Sigmoid colon (tissue), 7 donors: ENCODE results near the gene SYNGAP1. TPM values are rescaled to one million over a fixed set of nuclear protein-coding genes. Genes with fewer than 3 reads are reported as not detected.

Experiments used
- DNase-seq: peaks from one replicate; pipeline ENCODE4 v3.0.0-alpha.2; 2019
- H3K27ac ChIP-seq, 4 donors: fragments of 200-600 bp; sonication (generic); one replicate each; pipeline ENCODE4 v1.5.1; 2016 to 2019; ENCODE audit warnings: mild to moderate bottlenecking in 1 of 4
- H3K27me3 ChIP-seq, 3 donors: fragments of 200-600 bp; sonication (generic); one replicate each; pipeline ENCODE4 v1.5.1; 2019; ENCODE audit warnings: mild to moderate bottlenecking in 1 of 3
- H3K36me3 ChIP-seq, 4 donors: fragments of 200-600 bp; sonication (generic); one replicate each; pipeline ENCODE4 v1.5.1; 2016 to 2019
- H3K4me1 ChIP-seq, 4 donors: fragments of 200-600 bp; sonication (generic); one replicate each; pipeline ENCODE4 v1.5.1; 2017 to 2019
- H3K4me3 ChIP-seq, 4 donors: fragments of 200-600 bp; sonication (generic); one replicate each; pipeline ENCODE4 v1.5.1; 2017 to 2019; ENCODE audit warnings: mild to moderate bottlenecking in 2 of 4, moderate library complexity in 1 of 4
- H3K9me3 ChIP-seq, 4 donors: fragments of 200-600 bp in 3 of 4; sonication (generic) in 3 of 4; one replicate each; pipeline versions ENCODE4 v1.5.1 to v1.6.1; 2013 to 2019
- CTCF ChIP-seq, 4 experiments: fragments of 450-650 bp in 3 of 4; fragments of 200-600 bp in 1 of 4; IDR thresholded peaks; one replicate each; pipeline ENCODE4 v1.5.1; 2016 to 2019; ENCODE audit warnings: antibody characterized with exemption in 4 of 4, mild to moderate bottlenecking in 3 of 4, moderate library complexity in 2 of 4
- EP300 ChIP-seq, 4 donors: sonication (generic); formaldehyde crosslinking; IDR thresholded peaks; one replicate each; pipeline ENCODE4 v1.6.1; 2017; ENCODE audit warnings: antibody characterized with exemption in 4 of 4
- POLR2A ChIP-seq, 2 donors: fragments of 450-650 bp; IDR thresholded peaks; one replicate each; pipeline ENCODE4 v1.6.1; 2016; ENCODE audit warnings: antibody characterized with exemption in 2 of 2, mild to moderate bottlenecking in 2 of 2, moderate library complexity in 2 of 2
- POLR2AphosphoS5 ChIP-seq, 4 donors: sonication (generic); formaldehyde crosslinking; IDR thresholded peaks; one replicate each; pipeline ENCODE4 v1.6.1; 2017; ENCODE audit warnings: antibody characterized with exemption in 4 of 4
- WGBS, 2 donors: extraction: QIAGEN DNeasy Blood & Tissue Kit; methylation state at CpG; one replicate each; pipeline ENCODE4 v1.1.7; 2013; 5-methylcytosine and 5-hydroxymethylcytosine counted together
- intact Hi-C: fragments of 100-400 bp; cut with DNase I; formaldehyde crosslinking; loops from one replicate; pipeline ENCODE4 v1.15.1; 2023
- polyA plus RNA-seq, 3 donors: library from polyadenylated mRNA; stranded (reverse); fragments of 200-250 nt; gene quantifications; one replicate each; pipeline ENCODE4 v1.2.3, GENCODE V29; 2013
- total RNA-seq, 4 donors: library from RNA; depleted of rRNA; stranded (reverse); fragments of >200 nt; gene quantifications; one replicate each; pipeline ENCODE4 v1.1.0, GENCODE V29; 2016
- donor health status: healthy with polysubstance abuse.
- donor health status: Bipolar disorder and iron deficiency.
- donor health status: healthy.

Gene SYNGAP1
- total and polyA plus RNA-seq, 7 donors = 0.92 to 24.6 (median 9.9) TPM

DNA sequence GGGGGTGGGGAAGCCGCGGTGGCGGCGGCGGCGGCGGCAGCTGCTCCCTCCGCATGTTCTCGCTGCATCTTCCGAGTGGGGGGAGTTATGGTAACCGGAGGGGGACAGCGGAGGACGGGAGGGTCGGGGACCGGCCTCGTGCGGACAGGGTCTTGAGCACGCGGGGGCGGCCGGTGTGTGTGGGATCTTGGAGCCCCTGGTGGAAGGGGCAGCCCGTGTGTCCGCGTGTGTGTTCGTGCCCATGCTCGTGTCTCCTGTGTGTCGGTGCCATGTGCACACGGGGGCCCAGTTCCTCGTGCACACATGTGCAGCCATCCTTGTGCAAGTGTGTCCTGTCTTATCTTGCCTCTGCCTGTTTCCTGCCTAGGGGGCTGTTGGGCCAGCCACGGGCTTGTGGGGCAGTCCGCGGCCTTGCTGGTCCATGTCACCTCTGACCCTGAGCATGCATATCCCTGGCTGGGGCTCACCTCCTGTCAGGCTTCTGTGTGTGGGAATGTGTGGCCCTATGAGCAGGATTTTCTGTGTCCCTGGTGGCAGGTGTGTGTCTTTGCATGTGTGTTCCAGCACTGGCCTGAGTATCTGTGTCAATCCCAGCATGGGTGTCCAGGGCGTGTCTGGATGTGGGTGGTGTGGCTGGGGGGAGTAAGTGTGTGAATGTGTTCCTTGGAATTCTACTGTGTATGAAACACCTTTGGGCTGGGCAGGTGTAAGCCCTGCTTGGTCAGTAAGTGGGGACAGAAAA is 8.5 kb downstream of the SYNGAP1 start:
- no peak for DNase-seq
- Histone ChIP-seq H3K27ac (peak overlapping the region; percentile 73 to 91 (median 89)), H3K4me1 (peaks cover 0 to 84% (median 78%) of the 10 kb centered on the region in 4 donors), H3K4me3 (peak overlapping the region; percentile 11 to 64 (median 60)), H3K27me3 (no peaks in the 10 kb centered on the region), H3K36me3 (no peaks in the 10 kb centered on the region), H3K9me3 (no peaks in the 10 kb centered on the region)
- TF ChIP-seq POLR2A (IDR thresholded peaks at IDR 0.05) (no peak), CTCF (IDR thresholded peaks at IDR 0.05) (peak in 3 of 4 experiments; percentile 21 to 44 (median 37)), POLR2AphosphoS5 (IDR thresholded peaks at IDR 0.05) (no peak)
- intact Hi-C loops = loop anchor here (5.0 to 10.0 kb wide), 3 partner anchors 111 to 224 kb away; partner anchors contain the start of genes HSD17B8, RGL2, RING1 and RXRB
- 3 to 4% methylated on average over 33 of the region's 33 CpGs for WGBS, 2 donors

DNA sequence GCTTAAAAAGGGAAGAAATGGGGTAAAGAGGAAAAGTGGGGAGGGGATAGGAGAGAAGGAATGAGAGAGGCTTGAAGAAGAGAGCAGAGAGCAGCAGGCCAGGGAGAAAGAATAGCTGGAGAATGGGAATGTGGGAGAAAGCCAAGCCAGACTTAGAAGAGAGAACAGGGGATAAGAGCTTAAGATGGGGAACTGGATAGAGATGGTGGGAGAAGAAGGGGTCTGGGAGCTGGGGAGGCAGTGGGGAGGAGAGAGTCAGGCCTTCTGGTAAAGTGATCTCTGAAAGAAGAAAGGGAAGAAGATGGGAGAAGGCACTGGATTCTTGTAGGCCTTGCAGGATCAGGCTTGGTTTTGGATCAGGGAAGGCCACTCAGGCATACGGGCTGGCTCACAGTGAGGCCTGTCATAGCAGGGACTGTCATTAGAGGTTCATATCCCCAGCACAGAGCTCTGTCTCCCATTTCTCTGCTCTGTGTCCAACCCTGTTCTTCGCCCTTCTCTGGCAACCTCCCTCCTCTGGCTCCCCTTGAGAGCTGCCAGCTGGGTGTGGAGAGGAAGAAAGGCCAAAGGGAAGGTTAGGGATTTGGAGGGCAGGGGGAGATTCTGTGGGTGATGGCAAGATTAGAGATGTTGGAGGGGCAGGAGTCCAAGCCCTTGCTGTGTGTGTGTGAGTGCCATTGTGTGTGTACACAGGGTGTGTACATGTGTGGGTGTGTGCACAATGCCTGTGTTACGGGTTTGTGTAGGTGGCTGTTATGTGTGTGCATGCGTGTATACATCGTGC is 9.3 kb downstream of the SYNGAP1 start:
- Histone ChIP-seq H3K27me3 (no peaks in the 10 kb centered on the region), H3K36me3 (no peaks in the 10 kb centered on the region), H3K4me3 (no peak overlapping the region), H3K27ac (peak overlapping the region; percentile 73 to 91 (median 89)), H3K4me1 (peaks cover 0 to 85% (median 82%) of the 10 kb centered on the region in 4 donors), H3K9me3 (no peaks in the 10 kb centered on the region)
- DNase-seq = no peak
- 64 to 71% methylated on average over 5 of the region's 5 CpGs for WGBS, 2 donors
- intact Hi-C loops = loop anchor here (5.0 to 10.0 kb wide), 3 partner anchors 112 to 224 kb away; partner anchors contain the start of genes HSD17B8, RGL2, RING1 and RXRB
- TF ChIP-seq CTCF (IDR thresholded peaks at IDR 0.05) (no peak), POLR2A (IDR thresholded peaks at IDR 0.05) (no peak), POLR2AphosphoS5 (IDR thresholded peaks at IDR 0.05) (no peak), EP300 (IDR thresholded peaks at IDR 0.05) (no peak)

GRCh38 chr6:33429750-33430052 is 9.8 kb downstream of the SYNGAP1 start:
- no peaks in the 10 kb centered on the region for H3K27me3 ChIP-seq
- no peaks in the 10 kb centered on the region for H3K36me3 ChIP-seq
- WGBS, 2 donors = 30 to 62% methylated on average over 2 of the region's 2 CpGs
- no peak overlapping the region for H3K4me3 ChIP-seq
- H3K9me3 ChIP-seq = no peaks in the 10 kb centered on the region
- intact Hi-C loops = loop anchor here (5.0 to 10.0 kb wide), 3 partner anchors 112 to 225 kb away; partner anchors contain the start of genes HSD17B8, RGL2, RING1 and RXRB
- DNase-seq = no peak
- TF ChIP-seq POLR2A (IDR thresholded peaks at IDR 0.05) (no peak), CTCF (IDR thresholded peaks at IDR 0.05) (no peak), EP300 (IDR thresholded peaks at IDR 0.05) (no peak), POLR2AphosphoS5 (IDR thresholded peaks at IDR 0.05) (no peak)
- H3K4me1 ChIP-seq = peaks cover 0 to 81% (median 78%) of the 10 kb centered on the region in 4 donors
- H3K27ac ChIP-seq = peak overlapping the region; percentile 73 to 91 (median 89)

DNA sequence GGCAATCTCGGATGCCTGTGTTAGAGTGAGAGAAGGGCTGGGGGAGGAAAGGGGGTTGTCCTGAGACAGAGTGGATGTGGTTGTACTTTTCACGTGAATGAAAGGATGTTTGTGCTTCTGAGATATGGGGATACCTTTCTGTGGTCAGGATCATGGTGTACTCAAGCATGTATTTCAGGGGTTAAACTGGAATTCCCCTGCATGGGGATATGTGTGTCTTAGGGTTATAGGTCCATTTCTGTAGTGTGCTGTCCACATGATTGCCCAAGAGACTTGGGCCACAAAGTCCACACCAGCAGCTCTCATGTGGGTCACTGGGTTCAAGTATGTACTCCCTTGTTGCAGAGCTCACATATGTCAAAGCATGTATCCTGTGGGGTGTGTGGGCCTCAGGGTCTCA is 10.5 kb downstream of the SYNGAP1 start:
- peaks cover 3 to 4% (median 3%) of the 10 kb centered on the region in 4 donors for H3K36me3 ChIP-seq
- intact Hi-C loops = no loop called here
- H3K27me3 ChIP-seq = no peaks in the 10 kb centered on the region
- no peaks in the 10 kb centered on the region for H3K9me3 ChIP-seq
- DNase-seq = no peak
- WGBS, 2 donors = 42 to 74% methylated on average over 2 of the region's 2 CpGs
- peak overlapping the region in 3 of 4 donors; percentile 74 to 91 (median 80) for H3K27ac ChIP-seq
- TF ChIP-seq CTCF (IDR thresholded peaks at IDR 0.05) = no peak
- TF ChIP-seq POLR2AphosphoS5 (IDR thresholded peaks at IDR 0.05) = no peak
- H3K4me1 ChIP-seq = peaks cover 0 to 75% (median 72%) of the 10 kb centered on the region in 4 donors
- no peak overlapping the region for H3K4me3 ChIP-seq
